Stimulated activated naive CD4-positive, alpha-beta T cell (primary cell): ENCODE measurements around the gene MED13.
"Not testable (repeated sequence)": the region's sequence is repeated elsewhere in the genome, so short reads cannot be mapped to it uniquely, and the experiment has no call there.

Experiments used
- DNase-seq, 6 experiments: peaks; one replicate each; lab custom pipeline; 2025; lab: John Stamatoyannopoulos, UW

The MED13 gene

GRCh38 chr17:61996916-61997605, 68.0 kb downstream of the MED13 start:
- DNase-seq, result no peak

- no peak for DNase-seq
Measured at GRCh38 chr17:61989509-61989908, 75.6 kb downstream of the MED13 start.

- DNase-seq, result no peak
Measured at GRCh38 chr17:61986898-61987297, 78.2 kb downstream of the MED13 start.

DNA sequence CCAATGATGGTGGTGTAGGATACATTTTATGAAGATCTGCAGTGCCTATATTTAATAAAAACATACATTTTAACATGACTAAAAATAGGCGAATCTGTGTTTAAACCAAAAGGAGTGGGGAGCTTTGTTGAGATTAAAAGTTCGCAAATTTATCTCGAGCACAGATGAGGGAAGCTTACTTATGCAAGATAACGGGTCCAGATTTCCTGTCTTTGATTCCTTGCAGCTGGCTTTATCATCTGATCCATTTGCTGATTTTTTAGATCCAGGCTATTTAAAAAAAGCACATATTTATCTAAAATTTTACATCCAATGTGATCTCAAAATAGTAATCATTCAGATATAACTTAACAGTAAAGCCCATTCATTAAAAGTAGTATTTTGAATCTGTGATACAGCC, 80.3 kb downstream of the MED13 start:
- DNase-seq, result no peak

DNA sequence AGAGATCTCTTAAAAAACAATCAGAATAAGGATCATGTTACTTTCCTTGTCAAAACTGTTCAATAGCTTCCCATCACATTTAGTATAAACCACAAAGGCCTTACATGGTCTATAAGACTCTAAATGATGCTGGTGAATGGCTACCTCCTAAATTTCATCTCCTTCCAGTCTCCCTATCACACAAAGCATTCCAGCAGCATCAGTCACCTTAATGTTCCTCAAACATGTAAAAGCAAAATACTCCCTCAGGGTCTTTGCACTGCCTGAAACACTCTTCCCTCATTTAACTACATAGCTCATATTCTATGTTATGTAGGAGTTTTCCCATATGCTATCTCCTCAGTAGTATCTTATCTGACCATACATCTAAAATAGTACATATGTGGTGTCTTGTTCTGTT, 83.8 kb downstream of the MED13 start:
- no peak for DNase-seq

GRCh38 chr17:61980535-61980934, 84.5 kb downstream of the MED13 start:
- no peak for DNase-seq

DNA sequence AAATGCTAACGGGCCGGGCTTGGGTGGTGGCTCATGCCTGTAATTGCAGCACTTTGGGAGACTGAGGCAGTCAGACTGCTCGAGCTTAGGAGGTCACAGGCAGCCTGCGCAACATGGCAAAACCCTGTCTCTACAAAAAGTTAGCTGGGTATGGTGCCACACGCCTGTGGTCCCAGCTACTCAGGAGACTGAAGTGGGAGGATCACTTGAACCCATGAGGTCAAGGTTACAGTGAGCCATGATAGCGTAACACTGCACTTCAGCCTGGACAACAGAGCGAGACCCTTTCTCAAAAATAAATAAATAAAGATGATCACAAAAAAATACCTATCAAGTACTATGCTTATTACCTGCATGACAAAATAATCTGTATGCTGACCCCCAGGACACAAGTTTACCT, 91.0 kb downstream of the MED13 start:
- DNase-seq, result no peak

- no peak for DNase-seq
Measured at GRCh38 chr17:61972311-61972710, 92.8 kb downstream of the MED13 start.

DNA sequence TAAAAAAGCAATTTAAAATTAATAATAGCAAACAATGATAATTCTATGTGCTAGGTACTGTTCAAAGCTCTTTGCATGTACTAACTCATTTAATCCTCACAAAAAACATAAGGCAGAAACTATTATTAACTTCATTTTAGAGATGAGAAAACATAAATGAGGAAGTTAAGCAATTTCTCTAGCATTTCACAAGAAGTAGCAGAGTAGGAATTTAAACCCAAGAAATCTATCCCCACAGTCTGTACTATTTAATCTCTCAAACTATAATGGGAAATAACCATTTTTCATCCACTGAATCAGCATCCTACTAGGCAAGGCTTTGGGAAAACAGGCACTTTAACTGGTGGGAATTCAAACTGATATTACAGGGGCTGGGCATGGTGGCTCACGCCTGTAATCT, 95.0 kb downstream of the MED13 start:
- DNase-seq, result no peak

- DNase-seq, result no peak
Measured at GRCh38 chr17:61968757-61969156, 96.3 kb downstream of the MED13 start.

DNA sequence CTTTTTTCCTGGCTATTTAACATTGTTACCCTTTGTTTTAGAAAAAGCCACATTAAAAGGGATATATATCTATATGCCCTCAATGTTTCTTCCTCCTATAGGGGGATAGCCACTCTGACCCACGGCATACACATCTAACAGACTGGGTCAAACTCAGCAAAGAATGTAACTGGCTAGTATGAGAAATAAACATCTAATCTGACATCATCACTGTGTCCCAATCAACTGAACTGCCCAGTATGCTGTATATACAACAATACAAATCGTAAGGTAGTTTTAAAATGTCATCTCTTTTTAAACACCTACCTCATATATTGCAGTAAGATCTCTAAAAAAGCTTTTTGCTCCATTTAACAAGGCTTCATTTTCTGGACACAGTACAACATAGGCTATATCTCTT, 97.3 kb downstream of the MED13 start:
- no peak for DNase-seq

DNA sequence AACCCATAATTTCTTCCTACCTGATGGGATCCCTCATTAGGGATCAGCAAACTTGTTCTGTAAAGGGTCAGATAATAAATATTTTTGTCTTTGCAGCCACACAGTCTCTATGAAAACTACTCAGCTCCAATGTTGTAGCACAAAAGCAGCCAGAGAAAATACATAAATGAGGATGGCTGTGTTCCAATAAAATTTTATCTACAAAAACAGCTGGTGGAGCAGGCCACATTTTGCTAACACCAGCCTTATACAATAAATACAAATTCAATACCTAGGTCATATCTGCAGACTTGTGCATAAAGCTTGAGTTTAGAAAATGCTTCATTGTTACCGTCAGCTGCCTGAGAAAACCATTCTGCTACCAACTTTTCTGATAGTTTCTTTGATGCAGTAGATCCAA, 98.9 kb downstream of the MED13 start:
- DNase-seq, result no peak

GRCh38 chr17:61955619-61956018, 109.5 kb downstream of the MED13 start:
- no peak for DNase-seq

DNA sequence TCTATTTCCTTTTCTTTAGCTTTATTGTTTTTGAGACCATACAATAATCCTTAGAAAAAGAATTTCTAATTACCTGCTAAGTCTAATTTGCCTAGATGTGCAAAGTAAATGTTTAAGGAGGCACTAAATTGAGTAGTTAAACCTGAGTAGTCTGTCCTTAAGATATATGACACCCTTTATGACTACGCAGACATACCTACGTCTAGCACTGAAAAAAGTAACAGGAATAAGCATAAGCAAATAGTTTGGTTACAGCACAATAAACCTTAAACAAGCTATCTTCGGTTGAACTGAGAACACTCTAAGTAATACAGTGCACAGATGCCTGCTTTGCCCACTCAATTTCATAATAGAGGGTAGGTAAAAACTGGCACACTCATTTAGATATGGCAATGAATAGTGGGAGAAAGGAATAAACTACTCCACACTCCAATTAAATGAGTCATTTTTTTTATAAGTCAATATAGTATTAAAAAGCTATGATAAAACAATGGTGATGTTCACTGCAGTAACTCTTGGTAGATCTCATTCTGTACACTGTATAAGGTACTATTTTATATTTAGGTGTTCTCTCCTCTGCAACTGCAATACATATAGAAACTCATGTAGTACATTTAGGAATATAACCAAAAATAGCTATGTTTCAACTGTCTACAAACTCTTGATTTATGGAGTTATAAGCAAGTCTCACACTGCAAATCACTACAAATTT, 117.6 kb downstream of the MED13 start:
- DNase-seq, result no peak

- DNase-seq, result no peak
Measured at GRCh38 chr17:61946359-61946758, 118.7 kb downstream of the MED13 start.

- no peak for DNase-seq
Measured at GRCh38 chr17:61943117-61943516, 122.0 kb downstream of the MED13 start.

- no peak for DNase-seq
Measured at GRCh38 chr17:61942085-61942484, 123.0 kb downstream of the MED13 start.

GRCh38 chr17:61928101-61928436, 137.0 kb downstream of the MED13 start:
- no peak for DNase-seq

- DNase-seq, result peak; percentile 90 to 96 (median 94)
Measured at GRCh38 chr17:61927208-61928100, 137.6 kb downstream of the MED13 start, which contains the start of gene INTS2. Gene INTS2, minus strand, starts transcription at chr17:61927982. Its CDS starts 1,338 bp downstream, at chr17:61926644.

DNA sequence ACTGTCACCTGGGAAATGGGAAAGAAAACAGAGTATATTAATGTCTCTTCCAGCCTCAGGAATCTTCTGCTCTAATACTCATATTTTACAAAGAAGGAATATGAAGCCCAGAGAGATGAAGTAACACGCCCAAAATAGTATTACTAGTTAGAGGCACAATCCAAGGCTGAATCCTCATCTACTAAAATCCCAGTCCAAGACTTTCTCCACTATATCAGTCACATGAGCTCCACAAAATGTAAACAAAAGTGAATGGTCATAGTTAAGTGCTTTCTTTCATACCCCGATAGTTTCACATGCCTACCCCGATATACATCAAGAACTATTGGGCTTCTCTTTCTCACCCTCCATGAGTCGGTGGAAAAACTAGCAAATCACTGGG, 138.3 kb downstream of the MED13 start:
- no peak for DNase-seq

DNA sequence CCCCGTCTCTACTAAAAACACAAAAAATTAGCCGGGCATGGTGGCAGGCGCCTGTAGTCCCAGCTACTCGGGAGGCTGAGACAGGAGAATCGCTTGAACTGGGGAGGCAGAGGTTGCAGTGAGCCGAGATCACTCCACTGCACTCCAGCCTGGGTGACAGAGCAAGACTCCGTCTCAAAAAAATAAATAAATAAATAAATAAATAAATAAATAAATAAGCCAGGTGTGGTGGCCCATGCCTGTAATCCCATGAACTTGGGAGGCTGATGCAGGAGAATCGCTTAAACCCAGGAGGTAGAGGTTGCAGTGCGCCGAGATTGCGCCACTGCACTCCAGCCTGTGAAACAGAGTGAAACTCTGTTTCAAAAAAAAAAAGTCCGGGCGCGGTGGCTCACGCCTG, 149.9 kb downstream of the MED13 start:
- not testable (repeated sequence) for DNase-seq

GRCh38 chr17:61908292-61909037, 156.6 kb downstream of the MED13 start:
- no peak for DNase-seq
